ENCODE data around the gene CYB5B. TPM values are rescaled to one million over a fixed set of nuclear protein-coding genes. Genes with fewer than 3 reads are reported as not detected.

The CYB5B gene
- total and polyA plus RNA-seq, 2 experiments from 2014 or later = 47.1 to 115 TPM

DNA sequence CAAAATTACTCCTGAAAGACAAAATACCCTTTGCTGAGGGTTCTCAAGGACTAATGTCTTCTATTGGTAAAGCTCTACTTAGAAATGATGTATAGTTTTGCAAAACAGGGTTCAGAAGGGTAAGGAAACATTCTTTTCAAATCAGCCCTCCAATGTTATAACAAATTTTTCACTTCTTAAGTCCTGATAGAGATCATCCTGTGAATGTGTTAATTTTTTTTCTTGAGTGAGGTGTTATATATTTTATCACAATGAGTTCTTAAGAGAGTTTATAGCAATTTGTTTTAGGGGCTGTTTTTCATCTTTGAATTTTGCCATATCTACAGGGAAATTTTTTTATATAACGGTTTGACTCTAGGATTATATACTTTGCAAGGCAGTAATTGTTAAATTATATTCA is 29.5 kb downstream of the CYB5B start:
- H4K20me1 ChIP-seq (ENCODE audit: insufficient read depth) = no peaks in the 10 kb centered on the region
- H3K27ac ChIP-seq = no peak overlapping the region
- no peak for DNase-seq
- H3K4me2 ChIP-seq (ENCODE audit: unreplicated experiment) = no peak overlapping the region
- no peak overlapping the region for H3K9ac ChIP-seq
- no peak overlapping the region for H2AFZ ChIP-seq
- no peaks in the 10 kb centered on the region for H3K9me2 ChIP-seq (ENCODE audit: insufficient read depth)
- H3K36me3 ChIP-seq (ENCODE audit: low read depth) = no peaks in the 10 kb centered on the region; the same call in 1 of the 2 replicates
- H3K9me3 ChIP-seq (ENCODE audit: low read depth) = no peaks in the 10 kb centered on the region
- H3K4me1 ChIP-seq (ENCODE audit: insufficient read depth) = peaks cover 5% of the 10 kb centered on the region
- no peak overlapping the region for H3K4me3 ChIP-seq
- H3F3A ChIP-seq (ENCODE audit: insufficient read depth) = peaks cover 3% of the 10 kb centered on the region; the same call in 1 of the 2 replicates
- 100% methylated on average over 1 of the region's 1 CpG for WGBS, 2 experiments (ENCODE audit: low coverage in 1 of 2, low lambda C conversion rate in 2 of 2, missing lambda C conversion rate in 2 of 2)
- in situ Hi-C loops (cut with MboI) = no loop called here
- H3K79me2 ChIP-seq (ENCODE audit: insufficient read depth) = peaks cover 31% of the 10 kb centered on the region
- TF ChIP-seq EZH2phosphoT487 (IDR thresholded peaks at IDR 0.05; ENCODE audit: insufficient read depth, low read depth) (no peak), EZH2 (IDR thresholded peaks at IDR 0.05; ENCODE audit: insufficient read depth, poor library complexity, severe bottlenecking) (no peak)
- H3K27me3 ChIP-seq (replicated peaks; ENCODE audit: insufficient read depth) = no peaks in the 10 kb centered on the region

DNA sequence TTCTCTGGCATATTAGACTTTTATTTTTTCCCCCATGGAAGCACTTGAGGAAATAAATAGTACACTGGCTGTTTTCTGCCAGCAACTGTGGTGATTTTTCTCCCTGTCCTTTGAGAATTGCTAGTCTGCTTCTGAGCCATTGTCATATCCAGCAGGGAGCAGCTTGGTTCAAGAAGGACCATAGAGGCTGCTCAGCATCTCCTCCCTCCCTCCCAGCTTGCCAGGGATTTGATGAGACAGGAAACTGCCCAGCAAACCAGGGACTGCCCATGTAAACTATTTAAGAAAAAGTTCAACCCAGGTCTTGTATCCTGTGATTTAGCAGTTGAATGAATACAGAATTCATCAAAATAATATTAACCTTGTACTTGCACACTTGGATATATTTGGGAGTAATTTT is 39.5 kb downstream of the CYB5B start:
- Histone ChIP-seq H4K20me1 (ENCODE audit: insufficient read depth) (no peaks in the 10 kb centered on the region), H2AFZ (no peak overlapping the region), H3K27ac (no peak overlapping the region), H3K9me2 (ENCODE audit: insufficient read depth) (no peaks in the 10 kb centered on the region), H3K9ac (no peak overlapping the region), H3K4me2 (ENCODE audit: unreplicated experiment) (no peak overlapping the region), H3K4me3 (no peak overlapping the region), H3K4me1 (ENCODE audit: insufficient read depth) (peaks cover 6% of the 10 kb centered on the region; the same call in 1 of the 2 replicates), H3F3A (ENCODE audit: insufficient read depth) (peaks cover 17% of the 10 kb centered on the region), H3K9me3 (ENCODE audit: low read depth) (no peaks in the 10 kb centered on the region), H3K27me3 (replicated peaks; ENCODE audit: insufficient read depth) (no peaks in the 10 kb centered on the region), H3K36me3 (ENCODE audit: low read depth) (0 out of 2 replicates have a peak, but pooled peaks cover 4% of the 10 kb centered on the region), H3K79me2 (ENCODE audit: insufficient read depth) (no peaks in the 10 kb centered on the region)
- no peak for TF ChIP-seq EZH2phosphoT487 (IDR thresholded peaks at IDR 0.05; ENCODE audit: insufficient read depth, low read depth)
- TF ChIP-seq EZH2 (IDR thresholded peaks at IDR 0.05; ENCODE audit: insufficient read depth, poor library complexity, severe bottlenecking) = no peak
- DNase-seq = no peak
- in situ Hi-C loops (cut with MboI) = no loop called here

DNA sequence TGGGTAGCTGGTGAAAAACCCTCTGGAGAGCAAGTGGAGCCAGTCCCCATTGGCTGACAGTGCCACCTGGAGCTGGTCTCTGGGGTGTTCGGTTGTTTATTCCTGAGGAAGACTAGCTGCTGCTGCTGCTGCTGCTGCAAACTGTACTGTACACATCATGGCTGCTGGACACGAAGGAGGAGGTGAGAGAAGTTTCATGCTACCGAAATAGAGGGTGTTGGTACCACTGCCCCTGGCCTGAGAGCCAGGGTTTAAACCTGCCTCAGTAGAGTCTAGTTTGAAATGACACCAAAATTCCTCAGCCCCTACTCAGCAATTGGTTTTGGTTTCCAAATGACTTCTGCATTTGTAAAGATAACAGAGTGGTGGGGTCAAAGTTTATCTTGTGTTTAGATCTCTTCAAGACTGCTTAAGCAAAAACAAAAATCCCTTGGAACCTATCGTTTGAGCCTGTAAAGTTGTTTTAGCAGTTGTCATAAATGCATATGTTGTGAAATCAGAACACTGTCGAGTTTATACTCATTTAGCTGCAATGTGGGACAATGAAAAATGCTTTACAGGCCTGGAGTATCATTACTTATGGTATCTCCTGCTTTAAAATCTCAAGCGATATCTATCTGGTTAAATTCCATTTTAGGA is 40.8 kb downstream of the CYB5B start:
- Histone ChIP-seq H3F3A (ENCODE audit: insufficient read depth) (peaks cover 17% of the 10 kb centered on the region), H3K27me3 (replicated peaks; ENCODE audit: insufficient read depth) (no peaks in the 10 kb centered on the region), H3K9ac (no peak overlapping the region), H3K4me3 (no peak overlapping the region), H3K9me2 (ENCODE audit: insufficient read depth) (no peaks in the 10 kb centered on the region), H3K36me3 (ENCODE audit: low read depth) (0 out of 2 replicates have a peak, but pooled peaks cover 4% of the 10 kb centered on the region), H3K79me2 (ENCODE audit: insufficient read depth) (no peaks in the 10 kb centered on the region), H3K27ac (no peak overlapping the region), H3K4me1 (ENCODE audit: insufficient read depth) (peaks cover 6% of the 10 kb centered on the region; the same call in 1 of the 2 replicates), H4K20me1 (ENCODE audit: insufficient read depth) (no peaks in the 10 kb centered on the region), H2AFZ (no peak overlapping the region), H3K4me2 (ENCODE audit: unreplicated experiment) (no peak overlapping the region), H3K9me3 (ENCODE audit: low read depth) (no peaks in the 10 kb centered on the region)
- WGBS, 2 experiments (ENCODE audit: low coverage in 1 of 2, low lambda C conversion rate in 2 of 2, missing lambda C conversion rate in 2 of 2) = 68 to 69% methylated on average over 6 of the region's 6 CpGs
- no peak for DNase-seq
- TF ChIP-seq EZH2 (IDR thresholded peaks at IDR 0.05; ENCODE audit: insufficient read depth, poor library complexity, severe bottlenecking) (no peak), EZH2phosphoT487 (IDR thresholded peaks at IDR 0.05; ENCODE audit: insufficient read depth, low read depth) (no peak)
- in situ Hi-C loops (cut with MboI) = no loop called here

DNA sequence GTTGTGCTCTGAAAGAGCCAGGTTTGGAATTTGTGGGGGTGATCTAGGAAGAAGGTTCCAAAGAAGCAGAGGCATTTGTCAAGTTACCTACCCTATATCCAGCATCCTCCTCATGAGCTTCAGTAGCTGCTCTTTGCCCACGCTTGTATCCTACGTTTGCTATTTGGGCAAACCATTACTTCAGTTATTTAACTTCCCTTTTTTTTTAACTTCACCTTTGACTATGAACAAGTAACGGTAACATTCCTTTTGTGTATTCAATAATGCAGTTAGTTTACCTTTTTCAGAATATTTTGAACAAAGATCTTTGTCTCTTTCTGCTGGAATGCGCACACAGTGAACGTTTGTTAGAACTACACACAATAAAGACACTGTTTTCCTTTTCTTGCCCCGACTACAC is 41.5 kb downstream of the CYB5B start:
- Histone ChIP-seq H4K20me1 (ENCODE audit: insufficient read depth) (no peaks in the 10 kb centered on the region), H3K4me2 (ENCODE audit: unreplicated experiment) (no peak overlapping the region), H3K27me3 (replicated peaks; ENCODE audit: insufficient read depth) (no peaks in the 10 kb centered on the region), H3F3A (ENCODE audit: insufficient read depth) (peaks cover 17% of the 10 kb centered on the region), H3K9me2 (ENCODE audit: insufficient read depth) (no peaks in the 10 kb centered on the region), H2AFZ (no peak overlapping the region), H3K4me3 (no peak overlapping the region), H3K4me1 (ENCODE audit: insufficient read depth) (peaks cover 6% of the 10 kb centered on the region; the same call in 1 of the 2 replicates), H3K79me2 (ENCODE audit: insufficient read depth) (no peaks in the 10 kb centered on the region), H3K36me3 (ENCODE audit: low read depth) (0 out of 2 replicates have a peak, but pooled peaks cover 4% of the 10 kb centered on the region), H3K9me3 (ENCODE audit: low read depth) (no peaks in the 10 kb centered on the region), H3K9ac (no peak overlapping the region), H3K27ac (no peak overlapping the region)
- TF ChIP-seq EZH2 (IDR thresholded peaks at IDR 0.05; ENCODE audit: insufficient read depth, poor library complexity, severe bottlenecking) = no peak
- no peak for TF ChIP-seq EZH2phosphoT487 (IDR thresholded peaks at IDR 0.05; ENCODE audit: insufficient read depth, low read depth)
- no peak for DNase-seq
- WGBS, 2 experiments (ENCODE audit: low coverage in 1 of 2, low lambda C conversion rate in 2 of 2, missing lambda C conversion rate in 2 of 2) = 98 to 99% methylated on average over 6 of the region's 6 CpGs
- in situ Hi-C loops (cut with MboI) = no loop called here
